PC-3 (cell line): ENCODE measurements around the gene SH3BP5. TPM values are rescaled to one million over a fixed set of nuclear protein-coding genes. Genes with fewer than 3 reads are reported as not detected.

Experiments used
- ATAC-seq: fragments of 200-7000 bp; cut with Tn5 transposase; 2 replicates; pipeline ENCODE4 v1.9.1; 2020; ENCODE audit warnings: mild to moderate bottlenecking, moderate library complexity
- BruUV-seq: library from RNA; stranded (reverse); fragments of 400-500 nt; replicated peaks from 2 replicates; lab custom pipeline; 2021; lab: Mats Ljungman, UMichigan
- CTCF ChIA-PET: fragments of 300-600 bp; sonication (Branson Sonifier 250); formaldehyde crosslinking; loops from one replicate; lab custom pipeline; 2022; ENCODE audit warnings: antibody characterized with exemption; lab: Charles Lee
- POLR2A ChIA-PET: fragments of 300-600 bp; sonication (Branson Sonifier 250); formaldehyde crosslinking; loops from one replicate; lab custom pipeline; 2022; ENCODE audit warnings: antibody characterized with exemption; ENCODE audit not compliant: unreplicated experiment; lab: Charles Lee
- DNase-seq: peaks from one replicate; pipeline ENCODE4 v3.0.0-alpha.2; 2015
- H2AFZ ChIP-seq: fragments of 300-600 bp; sonication (generic); 2 replicates; pipeline ENCODE4 v1.6.0; 2016; ENCODE audit warnings: antibody characterized with exemption, low read length
- H3F3A ChIP-seq: fragments of 300-600 bp; sonication (generic); one replicate; pipeline ENCODE4 v1.6.0; 2017; ENCODE audit warnings: antibody characterized with exemption, low read length, control low read depth, mild to moderate bottlenecking; ENCODE audit not compliant: unreplicated experiment
- H3K27ac ChIP-seq: fragments of 300-600 bp; sonication (generic); 2 replicates; pipeline ENCODE4 v1.5.1; 2016; ENCODE audit warnings: mild to moderate bottlenecking, low read length
- H3K27me3 ChIP-seq: fragments of 300-600 bp; sonication (generic); 2 replicates; pipeline ENCODE4 v1.6.1; 2016; ENCODE audit warnings: low read length, mixed read lengths
- H3K36me3 ChIP-seq: fragments of 300-600 bp; sonication (generic); 2 replicates; pipeline ENCODE4 v1.6.1; 2016; ENCODE audit warnings: low read depth, mixed run types, low read length, mixed read lengths
- H3K4me1 ChIP-seq: fragments of 300-600 bp; sonication (generic); 2 replicates; pipeline ENCODE4 v1.5.1; 2016; ENCODE audit warnings: low read length; ENCODE audit not compliant: insufficient read depth
- H3K4me2 ChIP-seq: fragments of 300-600 bp; sonication (generic); 2 replicates; pipeline ENCODE4 v1.6.0; 2016; ENCODE audit warnings: low read length
- H3K4me3 ChIP-seq: fragments of 300-600 bp; sonication (generic); 2 replicates; pipeline ENCODE4 v1.5.1; 2016; ENCODE audit warnings: mild to moderate bottlenecking, low read length, mixed read lengths
- H3K79me2 ChIP-seq: fragments of 300-600 bp; sonication (generic); 2 replicates; pipeline ENCODE4 v1.6.1; 2017; ENCODE audit warnings: low read length, mixed read lengths
- H3K9ac ChIP-seq: fragments of 300-600 bp; sonication (generic); 2 replicates; pipeline ENCODE4 v1.6.0; 2016; ENCODE audit warnings: mild to moderate bottlenecking, low read length
- H3K9me2 ChIP-seq: fragments of 300-600 bp; sonication (generic); replicated peaks from 2 replicates; pipeline ENCODE4 v1.6.1; 2016; ENCODE audit warnings: mixed run types, low read length, mixed read lengths
- H3K9me3 ChIP-seq: fragments of 300-600 bp; sonication (generic); 2 replicates; pipeline ENCODE4 v1.6.1; 2016; ENCODE audit warnings: low read length, mixed read lengths
- H4K20me1 ChIP-seq: fragments of 300-600 bp; sonication (generic); 2 replicates; pipeline ENCODE4 v1.6.1; 2016; ENCODE audit warnings: low read length, mixed read lengths
- EZH2 ChIP-seq: fragments of 300-600 bp; sonication (generic); IDR thresholded peaks from one replicate; pipeline ENCODE4 v1.6.1; 2017; ENCODE audit warnings: antibody characterized with exemption, mild to moderate bottlenecking, low read length; ENCODE audit not compliant: unreplicated experiment
- EZH2phosphoT487 ChIP-seq: fragments of 300-600 bp; sonication (generic); IDR thresholded peaks from 2 replicates; pipeline ENCODE4 v1.6.1; 2018; ENCODE audit warnings: mild to moderate bottlenecking, antibody characterized with exemption, low read length, borderline replicate concordance
- intact Hi-C: fragments of 100-400 bp; cut with micrococcal nuclease; formaldehyde crosslinking; loops from 2 replicates; pipeline ENCODE4 v1.9.0; 2023
- total RNA-seq: library from RNA; depleted of rRNA; stranded (reverse); fragments of >200 nt; gene quantifications from 2 replicates; pipeline ENCODE4 v1.2.3, GENCODE V29; 2014
- TF ChIP-seq, protein P1 (sequence below): fragments of 300-600 bp; sonication (generic); conservative IDR thresholded peaks from 2 replicates; pipeline ENCODE4 v1.5.1; 2017; ENCODE audit warnings: antibody characterized with exemption, low read depth, mild to moderate bottlenecking, low read length

Gene SH3BP5
- total RNA-seq, 1 experiment from 2014 or later = 21.2 TPM

GRCh38 chr3:15301761-15302160 lies 30.6 kb downstream of the SH3BP5 start:
- ChIA-PET POLR2A (no interaction called here), CTCF (no interaction called here)
- Histone ChIP-seq H3K4me1 (peaks cover 24% of the 10 kb centered on the region), H3K9me3 (no peaks in the 10 kb centered on the region), H3K9ac (no peak overlapping the region), H2AFZ (no peak overlapping the region), H3K9me2 (no peaks in the 10 kb centered on the region), H4K20me1 (no peaks in the 10 kb centered on the region), H3K27ac (no peak overlapping the region), H3K27me3 (no peaks in the 10 kb centered on the region), H3F3A (no peaks in the 10 kb centered on the region), H3K36me3 (peaks cover 18% of the 10 kb centered on the region), H3K4me2 (no peak overlapping the region), H3K79me2 (no peaks in the 10 kb centered on the region), H3K4me3 (no peak overlapping the region)
- intact Hi-C loops = no loop called here
- DNase-seq (no peak), ATAC-seq (no peak)
- TF ChIP-seq, protein P1, sequence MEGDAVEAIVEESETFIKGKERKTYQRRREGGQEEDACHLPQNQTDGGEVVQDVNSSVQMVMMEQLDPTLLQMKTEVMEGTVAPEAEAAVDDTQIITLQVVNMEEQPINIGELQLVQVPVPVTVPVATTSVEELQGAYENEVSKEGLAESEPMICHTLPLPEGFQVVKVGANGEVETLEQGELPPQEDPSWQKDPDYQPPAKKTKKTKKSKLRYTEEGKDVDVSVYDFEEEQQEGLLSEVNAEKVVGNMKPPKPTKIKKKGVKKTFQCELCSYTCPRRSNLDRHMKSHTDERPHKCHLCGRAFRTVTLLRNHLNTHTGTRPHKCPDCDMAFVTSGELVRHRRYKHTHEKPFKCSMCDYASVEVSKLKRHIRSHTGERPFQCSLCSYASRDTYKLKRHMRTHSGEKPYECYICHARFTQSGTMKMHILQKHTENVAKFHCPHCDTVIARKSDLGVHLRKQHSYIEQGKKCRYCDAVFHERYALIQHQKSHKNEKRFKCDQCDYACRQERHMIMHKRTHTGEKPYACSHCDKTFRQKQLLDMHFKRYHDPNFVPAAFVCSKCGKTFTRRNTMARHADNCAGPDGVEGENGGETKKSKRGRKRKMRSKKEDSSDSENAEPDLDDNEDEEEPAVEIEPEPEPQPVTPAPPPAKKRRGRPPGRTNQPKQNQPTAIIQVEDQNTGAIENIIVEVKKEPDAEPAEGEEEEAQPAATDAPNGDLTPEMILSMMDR = no peak
- TF ChIP-seq EZH2phosphoT487 = no peak
- no peak for TF ChIP-seq EZH2
- BruUV-seq = no TSS peak

GRCh38 chr3:15300323-15301078 lies 31.9 kb downstream of the SH3BP5 start:
- Histone ChIP-seq H3K27ac (peak overlapping the region; percentile 55), H4K20me1 (no peaks in the 10 kb centered on the region)
- ATAC-seq = peak; percentile 99

More at GRCh38 chr3:15300323-15301078, 31.9 kb downstream of the SH3BP5 start:
- CTCF ChIA-PET = interaction anchor here (0.6 kb wide), 1 partner anchor 66 kb away, joined by 3 read pairs; no protein-coding TSS in a partner anchor
- intact Hi-C loops = no loop called here
- no peak overlapping the region for H3K4me3 ChIP-seq
- BruUV-seq = no TSS peak
- H3K79me2 ChIP-seq = no peaks in the 10 kb centered on the region
- no peak for TF ChIP-seq EZH2
- TF ChIP-seq, protein P1 = no peak
- TF ChIP-seq EZH2phosphoT487 = no peak
- H3K4me2 ChIP-seq = peak overlapping the region; percentile 10
- DNase-seq = peak; percentile 93
- H3K27me3 ChIP-seq = no peaks in the 10 kb centered on the region
- H3K9me2 ChIP-seq = no peaks in the 10 kb centered on the region
- H3K36me3 ChIP-seq = peaks cover 18% of the 10 kb centered on the region
- POLR2A ChIA-PET = no interaction called here
- H3K9ac ChIP-seq = no peak overlapping the region
- no peaks in the 10 kb centered on the region for H3K9me3 ChIP-seq
- peaks cover 21% of the 10 kb centered on the region for H3K4me1 ChIP-seq
- no peaks in the 10 kb centered on the region for H3F3A ChIP-seq
- no peak overlapping the region for H2AFZ ChIP-seq
